NB4 (cell line): ENCODE measurements around the gene THPO.

Experiments
- DNase-seq: peaks from one replicate; pipeline ENCODE4 v3.0.0; 2010; ENCODE audit warnings: low read depth
- H3K4me3 ChIP-seq: one replicate; pipeline ENCODE4 v1.5.1; 2011; ENCODE audit warnings: mild to moderate bottlenecking, low read depth, low read length, moderate library complexity
- MYC ChIP-seq: IDR thresholded peaks from 2 replicates; pipeline ENCODE4 v1.6.1; 2011; ENCODE audit warnings: low read depth, low read length
- POLR2A ChIP-seq: IDR thresholded peaks from 2 replicates; pipeline ENCODE4 v1.6.1; 2011; ENCODE audit warnings: mild to moderate bottlenecking; ENCODE audit not compliant: insufficient read length; ENCODE audit errors: extremely low read depth
- TF ChIP-seq, protein P1 (sequence below): IDR thresholded peaks from one replicate; pipeline ENCODE4 v1.5.1; 2012; ENCODE audit warnings: low read depth, low read length
- TF ChIP-seq, protein P2 (sequence below): IDR thresholded peaks from 2 replicates; pipeline ENCODE4 v1.6.1; 2011; ENCODE audit warnings: low read depth, low read length

THPO gene

DNA sequence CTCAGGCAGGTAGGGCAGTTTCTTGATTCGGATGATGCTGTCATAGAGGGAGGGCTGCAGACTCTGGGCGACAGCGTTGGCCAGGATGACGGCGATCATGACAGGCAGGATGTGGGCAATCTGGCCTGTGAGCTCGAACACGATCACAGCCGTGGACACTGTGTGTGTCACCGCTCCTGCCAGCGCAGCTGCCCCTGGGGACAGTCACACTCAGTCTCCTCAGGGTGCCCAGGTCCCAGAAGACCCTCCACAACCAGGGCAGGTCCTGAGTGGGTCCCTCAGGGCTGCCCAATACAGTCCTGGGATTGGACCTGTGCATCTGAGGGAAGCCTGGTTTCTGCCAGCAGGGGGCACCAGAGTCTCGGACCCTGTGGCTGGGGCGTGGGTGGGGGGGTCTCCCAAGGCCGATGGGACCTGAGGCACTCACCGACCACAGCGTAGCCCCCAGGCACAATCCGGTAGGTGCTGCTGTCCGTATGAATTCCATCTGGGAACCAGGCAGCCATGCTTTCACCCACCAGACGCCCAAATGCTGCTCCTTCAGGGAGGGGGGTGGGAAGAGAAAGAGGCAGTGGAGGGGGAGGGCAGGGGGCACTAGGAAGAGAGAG lies 23.8 kb downstream of the THPO start:
- peak; percentile 52 for DNase-seq
- no peak for TF ChIP-seq POLR2A
- TF ChIP-seq, protein P1, sequence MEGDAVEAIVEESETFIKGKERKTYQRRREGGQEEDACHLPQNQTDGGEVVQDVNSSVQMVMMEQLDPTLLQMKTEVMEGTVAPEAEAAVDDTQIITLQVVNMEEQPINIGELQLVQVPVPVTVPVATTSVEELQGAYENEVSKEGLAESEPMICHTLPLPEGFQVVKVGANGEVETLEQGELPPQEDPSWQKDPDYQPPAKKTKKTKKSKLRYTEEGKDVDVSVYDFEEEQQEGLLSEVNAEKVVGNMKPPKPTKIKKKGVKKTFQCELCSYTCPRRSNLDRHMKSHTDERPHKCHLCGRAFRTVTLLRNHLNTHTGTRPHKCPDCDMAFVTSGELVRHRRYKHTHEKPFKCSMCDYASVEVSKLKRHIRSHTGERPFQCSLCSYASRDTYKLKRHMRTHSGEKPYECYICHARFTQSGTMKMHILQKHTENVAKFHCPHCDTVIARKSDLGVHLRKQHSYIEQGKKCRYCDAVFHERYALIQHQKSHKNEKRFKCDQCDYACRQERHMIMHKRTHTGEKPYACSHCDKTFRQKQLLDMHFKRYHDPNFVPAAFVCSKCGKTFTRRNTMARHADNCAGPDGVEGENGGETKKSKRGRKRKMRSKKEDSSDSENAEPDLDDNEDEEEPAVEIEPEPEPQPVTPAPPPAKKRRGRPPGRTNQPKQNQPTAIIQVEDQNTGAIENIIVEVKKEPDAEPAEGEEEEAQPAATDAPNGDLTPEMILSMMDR = peak; percentile 69
- H3K4me3 ChIP-seq = no peak overlapping the region

DNA sequence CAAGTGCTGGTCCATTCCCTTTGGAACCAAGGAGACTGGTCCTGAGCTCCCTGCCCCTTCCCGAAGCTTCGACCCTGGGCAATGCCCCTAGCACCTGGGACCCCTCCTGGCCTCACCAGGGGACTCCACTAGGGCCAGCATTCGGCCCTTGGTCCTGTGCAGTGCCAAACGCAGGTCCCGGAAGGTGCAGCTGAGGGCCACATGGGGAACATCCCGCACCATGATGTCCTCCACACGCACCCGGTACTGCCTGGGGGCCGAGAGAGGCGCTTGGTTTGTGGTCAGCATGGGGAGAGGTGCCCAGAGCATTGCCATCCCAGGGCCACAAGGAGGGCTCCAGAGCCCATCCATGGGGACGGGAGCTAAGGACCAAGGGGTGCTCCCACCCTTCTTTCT lies 24.5 kb downstream of the THPO start:
- no peak for DNase-seq
- no peak for TF ChIP-seq POLR2A
- TF ChIP-seq, protein P2, sequence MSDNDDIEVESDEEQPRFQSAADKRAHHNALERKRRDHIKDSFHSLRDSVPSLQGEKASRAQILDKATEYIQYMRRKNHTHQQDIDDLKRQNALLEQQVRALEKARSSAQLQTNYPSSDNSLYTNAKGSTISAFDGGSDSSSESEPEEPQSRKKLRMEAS = no peak
- TF ChIP-seq, protein P1 = no peak
- no peak for TF ChIP-seq MYC
- no peak overlapping the region for H3K4me3 ChIP-seq

DNA sequence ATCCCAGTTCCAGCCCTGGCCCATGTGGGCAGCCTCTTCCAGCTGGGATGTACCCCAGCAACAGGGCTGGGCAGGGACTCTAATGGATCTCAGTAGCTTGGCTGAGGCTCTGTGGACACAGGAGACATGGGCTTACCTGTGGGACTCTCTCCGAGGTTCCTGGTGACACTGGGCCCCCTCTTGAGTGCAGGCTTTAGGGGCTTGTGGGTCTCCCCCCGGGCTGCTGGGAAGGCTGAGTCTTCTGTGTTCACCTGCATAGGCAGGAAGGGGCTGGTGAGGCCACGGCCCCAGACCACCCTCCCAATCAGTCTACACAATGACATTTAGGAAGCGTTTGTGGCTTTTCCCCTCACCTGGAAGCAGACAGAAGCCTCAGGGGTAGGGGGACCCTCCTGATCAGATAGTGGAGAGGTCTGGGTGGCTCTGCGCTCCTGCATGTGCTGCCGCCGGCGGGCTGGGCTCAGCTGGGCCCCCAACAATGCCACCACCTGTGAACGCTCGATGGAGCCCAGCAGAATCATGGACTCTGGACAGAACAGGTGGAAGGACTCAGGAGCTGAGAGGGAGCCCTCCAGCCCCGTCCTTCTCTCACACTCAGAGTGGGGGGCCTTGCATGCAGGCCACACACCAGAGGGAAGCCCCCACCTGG lies 25.0 kb downstream of the THPO start:
- no peak for DNase-seq
- no peak overlapping the region for H3K4me3 ChIP-seq
- TF ChIP-seq, protein P1 = no peak

DNA sequence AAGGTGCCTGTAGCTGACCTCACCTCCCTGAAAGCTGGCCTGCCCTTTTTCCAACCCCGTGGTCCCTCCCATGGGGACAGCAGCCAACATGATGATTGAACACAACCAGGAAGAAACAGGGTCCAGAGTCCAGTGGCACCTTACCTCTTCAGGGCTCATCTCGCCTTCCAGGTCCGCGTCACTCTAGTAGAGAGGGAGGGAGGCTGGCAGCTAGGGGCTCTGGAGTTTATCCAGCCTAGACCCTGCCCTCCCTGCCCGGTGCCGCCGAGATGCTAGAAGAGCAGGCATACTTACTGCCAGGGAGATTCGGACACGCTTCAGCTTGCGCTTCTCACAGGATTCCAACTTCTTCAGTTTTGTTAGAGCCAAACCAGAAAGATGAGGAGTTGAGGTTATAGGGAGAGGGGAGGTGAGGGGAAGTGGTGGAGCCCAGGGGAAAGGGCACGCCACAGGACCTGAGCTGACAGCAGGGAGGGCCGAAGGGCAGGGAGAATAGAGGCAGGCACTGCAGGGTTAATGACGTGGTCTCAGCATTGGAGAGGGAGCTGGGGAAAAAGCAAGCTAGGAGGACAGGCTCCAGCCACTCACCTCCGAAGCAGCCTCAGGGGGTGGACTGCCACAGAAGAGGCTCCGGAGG lies 25.7 kb downstream of the THPO start:
- no peak overlapping the region for H3K4me3 ChIP-seq
- DNase-seq = no peak
- no peak for TF ChIP-seq POLR2A
- TF ChIP-seq, protein P2 = no peak

DNA sequence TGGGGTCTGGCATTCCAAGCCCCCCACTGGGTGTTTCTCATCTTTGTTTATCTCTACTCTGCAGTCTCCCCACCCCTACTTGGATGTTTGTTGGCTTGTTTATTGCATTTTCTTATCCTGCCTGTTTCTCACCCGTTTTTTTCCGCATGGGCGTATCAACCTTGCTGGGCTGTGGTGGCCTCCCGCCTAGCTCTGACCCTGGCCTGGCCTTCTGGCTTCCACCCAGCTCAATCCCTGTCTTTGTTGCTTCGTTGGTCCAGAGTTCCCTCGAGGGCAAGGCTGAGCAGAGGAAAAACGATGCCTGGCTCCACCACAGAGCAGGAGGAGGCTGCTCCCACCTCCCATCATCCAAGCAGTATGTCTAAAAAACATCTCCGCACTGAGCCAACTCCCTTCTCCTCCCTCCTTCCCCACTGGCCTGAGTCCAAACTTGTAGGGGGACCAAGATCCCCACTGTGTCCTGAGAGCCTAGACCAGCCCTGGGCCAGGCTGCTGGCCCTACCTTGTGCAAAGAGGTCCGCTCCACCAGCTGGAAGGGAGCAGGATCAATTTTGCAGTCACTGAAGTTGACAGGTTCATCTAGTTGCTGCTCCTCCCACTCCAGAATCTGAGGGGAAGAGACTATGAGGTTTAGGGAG lies 26.4 kb downstream of the THPO start:
- TF ChIP-seq, protein P1 = no peak
- TF ChIP-seq, protein P2 = no peak
- TF ChIP-seq MYC (no peak), POLR2A (no peak)
- no peak overlapping the region for H3K4me3 ChIP-seq
- DNase-seq = no peak

DNA sequence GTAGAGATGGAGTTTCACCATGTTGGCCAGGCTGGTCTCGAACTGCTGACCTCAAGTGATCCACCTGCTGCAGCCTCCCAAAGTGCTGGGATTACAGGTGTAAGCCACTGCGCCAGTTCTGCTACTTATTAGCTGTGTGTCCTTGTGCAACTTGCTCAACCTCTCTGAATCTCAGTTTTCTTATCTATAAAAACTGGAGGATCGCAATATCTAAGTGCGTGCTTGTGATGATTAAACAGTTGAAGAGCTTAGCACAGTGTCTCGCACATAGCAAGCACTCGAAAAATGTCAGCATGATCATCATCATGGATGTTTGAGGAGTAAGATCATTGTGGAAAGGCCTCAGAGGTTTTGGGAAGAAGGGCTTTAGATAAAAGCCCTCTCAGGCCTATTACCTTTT lies 27.4 kb downstream of the THPO start:
- no peak for TF ChIP-seq MYC
- TF ChIP-seq, protein P2 = no peak
- no peak for TF ChIP-seq POLR2A
- TF ChIP-seq, protein P1 = no peak
- DNase-seq = no peak
- no peak overlapping the region for H3K4me3 ChIP-seq
